GM19239 (cell line): ENCODE data around the gene VDAC2.
"Not testable (repeated sequence)": the region's sequence is repeated elsewhere in the genome, so short reads cannot be mapped to it uniquely, and the experiment has no call there.

ENCODE experiments used
- DNase-seq: peaks from one replicate; pipeline ENCODE4 v3.0.0; 2011; ENCODE audit warnings: low spot score; ENCODE audit not compliant: insufficient read length
- FAIRE-seq: peaks from 2 replicates; lab custom pipeline; 2011; peaks lifted over from hg19 to GRCh38; lab: Jason Lieb, UNC

VDAC2 gene

DNA sequence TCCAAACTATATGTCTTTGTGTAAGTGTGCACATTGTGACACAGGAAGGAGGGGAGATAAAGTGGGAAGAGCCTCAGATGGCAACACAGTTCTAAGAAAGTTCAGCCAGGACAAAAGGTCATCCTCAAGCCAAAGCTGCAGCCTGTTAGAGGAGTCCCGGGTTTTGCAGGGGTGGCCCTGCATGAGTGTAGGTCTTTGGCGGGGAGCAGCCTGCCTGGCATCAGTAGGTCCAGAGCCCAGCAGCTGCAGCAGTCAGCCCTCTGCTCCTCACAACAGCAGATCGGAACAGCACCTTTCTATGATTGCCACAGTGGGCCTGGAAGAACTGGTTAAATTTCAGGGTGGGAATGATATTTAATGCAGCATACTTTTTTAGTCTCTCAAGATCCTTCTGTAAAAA is 13.5 kb upstream of the VDAC2 start:
- no peak for DNase-seq
- FAIRE-seq: no peak

DNA sequence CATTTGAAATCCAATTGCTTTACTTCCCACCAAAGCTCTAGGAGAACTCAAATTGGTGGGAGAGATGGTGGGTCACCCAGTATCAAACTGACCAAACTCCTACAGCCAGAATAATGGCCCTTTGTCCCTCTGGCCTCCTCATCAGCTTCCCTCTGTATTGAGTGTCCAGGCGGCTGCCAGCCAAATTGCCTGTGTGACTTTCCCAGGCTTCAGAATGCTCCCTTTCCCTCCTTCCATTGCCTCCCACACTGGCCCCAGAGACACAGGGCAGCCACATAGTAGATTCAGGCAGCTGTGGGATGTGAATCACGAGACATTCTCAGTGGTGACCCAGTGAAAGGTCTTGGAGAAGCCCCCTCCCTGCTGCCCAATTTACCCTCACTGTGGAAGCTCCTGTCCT is 12.7 kb upstream of the VDAC2 start:
- DNase-seq (no peak), FAIRE-seq (no peak)

DNA sequence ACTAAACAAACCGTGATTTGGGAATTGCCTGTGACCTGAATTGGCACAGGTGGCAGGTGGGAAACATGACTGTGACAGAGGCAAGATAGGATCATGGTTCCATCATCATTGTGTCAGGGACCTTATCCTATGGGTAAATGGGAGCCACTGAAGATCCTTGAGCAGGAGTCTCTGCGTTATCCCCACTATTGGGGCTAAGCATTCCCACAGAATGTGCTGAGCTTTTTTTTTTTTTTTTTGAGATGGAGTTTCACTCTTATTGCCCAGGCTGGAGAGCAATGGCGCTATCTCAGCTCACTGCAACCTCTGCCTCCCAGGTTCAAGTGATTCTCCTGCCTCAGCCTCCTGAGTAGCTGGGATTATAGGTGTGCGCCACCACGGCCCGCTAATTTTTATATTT is 10.6 kb upstream of the VDAC2 start:
- not testable (repeated sequence) for FAIRE-seq, DNase-seq

DNA sequence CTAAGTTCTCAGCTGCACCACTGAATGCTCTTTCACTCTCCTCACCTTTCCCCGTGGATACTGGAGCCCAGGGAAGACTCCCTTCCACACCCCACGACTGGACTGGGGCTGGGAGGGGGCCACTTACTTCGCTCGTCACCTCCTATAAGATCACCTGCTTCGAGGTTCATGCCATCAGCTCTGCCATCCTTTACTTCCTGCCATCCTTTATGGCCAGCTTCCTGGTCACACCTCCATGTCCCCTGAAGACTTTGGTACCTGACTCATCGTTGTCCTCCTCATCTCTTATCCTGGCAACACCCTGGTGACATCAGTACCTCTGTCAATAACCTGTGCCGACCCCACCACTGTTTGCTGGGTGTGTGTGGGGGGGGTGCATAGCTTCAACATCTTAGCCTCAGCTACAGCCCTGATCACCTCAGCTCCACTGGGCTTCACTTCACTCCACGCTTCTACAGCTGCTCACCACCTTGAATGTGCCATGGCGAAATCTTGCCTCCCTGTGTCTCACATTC is 8.7 kb upstream of the VDAC2 start:
- no peak for DNase-seq

DNA sequence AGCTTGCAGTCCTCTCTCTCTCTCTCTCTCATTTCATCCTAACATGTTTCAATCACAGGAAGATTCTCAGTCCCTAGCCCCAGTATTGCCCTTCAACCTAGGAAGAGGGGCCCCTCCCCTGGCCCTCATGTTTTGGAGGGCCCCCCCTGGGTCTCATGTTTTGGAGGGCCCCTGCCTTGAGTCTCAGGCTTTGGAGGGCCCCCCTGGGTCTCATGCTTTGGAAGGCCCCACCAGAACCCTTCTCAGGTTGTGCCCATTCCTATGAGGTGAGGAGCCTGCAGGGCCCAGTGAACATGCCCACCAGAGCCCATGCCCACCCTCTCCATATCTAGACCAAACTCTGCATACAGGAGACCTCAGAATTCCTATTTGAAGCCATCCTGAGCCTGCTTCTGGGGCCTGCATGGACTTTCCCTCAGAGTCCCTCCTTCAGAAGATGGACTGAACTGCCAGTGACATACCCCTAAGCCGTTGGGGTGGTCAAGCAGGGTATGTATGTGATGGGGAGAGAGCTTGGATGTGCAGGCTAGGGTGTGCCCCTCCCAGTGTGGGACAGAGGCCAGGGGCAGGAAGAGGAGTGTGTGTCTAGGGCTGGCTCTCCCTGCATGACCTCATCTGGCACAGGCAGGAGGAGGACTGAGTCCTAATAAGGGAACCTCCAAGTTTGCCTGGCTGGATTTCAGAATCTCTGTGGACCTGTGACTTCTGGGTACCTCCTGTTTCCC is 8.1 kb upstream of the VDAC2 start:
- FAIRE-seq (no peak), DNase-seq (no peak)

More for the DNA sequence above, 8.7 kb upstream of the VDAC2 start:
- FAIRE-seq: no peak

DNA sequence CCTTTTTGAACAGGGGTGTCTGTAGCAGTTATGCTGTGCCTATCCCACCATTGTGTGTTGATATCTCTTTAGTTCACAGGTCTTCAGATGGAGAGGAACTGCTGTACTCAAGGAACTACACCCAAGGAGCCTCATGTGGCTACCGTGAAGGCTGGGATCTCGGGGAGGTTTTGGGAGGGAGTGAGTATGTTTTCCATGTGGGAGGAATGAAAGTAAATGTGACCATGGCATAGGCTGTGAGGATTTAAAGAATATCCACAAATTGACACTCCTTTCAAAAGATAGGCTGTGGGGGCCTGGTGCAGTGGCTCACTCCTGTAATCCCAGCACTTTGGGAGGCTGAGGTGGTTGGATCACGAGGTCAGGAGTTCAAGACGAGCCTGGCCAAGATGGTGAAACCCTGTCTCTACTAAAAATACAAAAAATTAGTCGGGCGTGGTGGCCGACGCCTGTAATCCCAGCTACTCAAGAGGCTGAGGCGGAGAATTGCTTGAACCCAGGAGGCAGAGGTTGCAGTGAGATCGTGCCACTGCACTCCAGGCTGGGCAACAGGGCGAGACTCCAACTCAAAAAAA is 7.5 kb upstream of the VDAC2 start:
- FAIRE-seq, DNase-seq: not testable (repeated sequence)

DNA sequence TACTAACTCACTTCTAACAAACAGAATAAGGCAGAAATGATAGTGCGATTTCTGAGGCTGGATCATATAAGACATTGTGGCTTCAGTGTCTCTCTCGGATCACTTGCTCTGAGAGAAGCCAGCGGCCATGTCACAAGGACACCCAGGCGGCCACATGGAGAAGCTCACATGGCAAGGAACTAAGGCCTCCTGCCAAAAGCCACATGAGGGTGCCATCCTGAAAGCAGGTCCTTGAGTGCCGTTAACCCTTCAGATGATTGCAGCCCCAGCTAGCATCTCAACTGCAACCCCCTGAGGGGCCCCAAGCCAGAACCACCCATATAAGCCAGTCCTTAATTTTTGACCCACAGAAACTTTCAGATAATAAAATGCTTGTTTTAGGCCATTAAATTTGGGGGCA is 6.9 kb upstream of the VDAC2 start:
- no peak for FAIRE-seq
- DNase-seq: no peak

DNA sequence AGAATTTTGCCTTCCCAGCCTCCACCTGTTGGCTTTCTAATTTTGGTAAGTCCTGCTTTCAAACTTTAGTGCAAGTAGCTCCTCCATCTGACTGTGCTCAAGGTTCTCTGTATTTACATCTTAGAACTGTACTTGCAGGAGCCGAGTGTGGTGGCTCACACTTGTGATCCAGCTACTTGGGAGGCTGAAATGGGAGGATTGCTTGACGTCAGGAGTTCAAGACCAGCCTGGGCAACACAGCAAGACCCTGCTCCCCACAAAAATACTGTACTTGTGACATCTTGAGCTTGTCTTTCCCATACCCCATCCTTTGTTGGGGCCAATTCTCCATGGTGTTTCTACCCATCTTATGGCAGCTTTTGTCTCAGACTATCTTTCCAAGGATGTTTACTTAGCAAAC is 4.7 kb upstream of the VDAC2 start:
- DNase-seq (no peak), FAIRE-seq (no peak)

DNA sequence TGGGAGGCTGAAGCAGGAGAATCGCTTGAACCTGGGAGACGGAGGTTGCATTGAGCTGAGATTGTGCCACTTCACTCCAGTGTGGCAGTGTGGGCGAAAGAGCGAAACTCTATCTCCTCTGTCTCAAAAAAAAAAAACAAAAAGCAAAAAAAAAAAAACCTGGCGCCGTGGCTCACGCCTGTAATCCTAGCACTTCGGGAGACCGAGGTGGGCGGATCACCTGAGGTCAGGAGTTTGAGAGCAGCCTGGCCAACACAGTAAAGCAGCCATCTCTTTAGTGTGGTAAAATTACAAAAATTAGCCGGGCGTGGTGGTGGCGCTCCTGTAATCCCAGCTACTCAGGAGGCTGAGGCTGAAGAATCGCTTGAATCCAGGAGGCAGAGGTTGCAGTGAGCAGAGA is 4.0 kb upstream of the VDAC2 start:
- FAIRE-seq, DNase-seq: not testable (repeated sequence)

DNA sequence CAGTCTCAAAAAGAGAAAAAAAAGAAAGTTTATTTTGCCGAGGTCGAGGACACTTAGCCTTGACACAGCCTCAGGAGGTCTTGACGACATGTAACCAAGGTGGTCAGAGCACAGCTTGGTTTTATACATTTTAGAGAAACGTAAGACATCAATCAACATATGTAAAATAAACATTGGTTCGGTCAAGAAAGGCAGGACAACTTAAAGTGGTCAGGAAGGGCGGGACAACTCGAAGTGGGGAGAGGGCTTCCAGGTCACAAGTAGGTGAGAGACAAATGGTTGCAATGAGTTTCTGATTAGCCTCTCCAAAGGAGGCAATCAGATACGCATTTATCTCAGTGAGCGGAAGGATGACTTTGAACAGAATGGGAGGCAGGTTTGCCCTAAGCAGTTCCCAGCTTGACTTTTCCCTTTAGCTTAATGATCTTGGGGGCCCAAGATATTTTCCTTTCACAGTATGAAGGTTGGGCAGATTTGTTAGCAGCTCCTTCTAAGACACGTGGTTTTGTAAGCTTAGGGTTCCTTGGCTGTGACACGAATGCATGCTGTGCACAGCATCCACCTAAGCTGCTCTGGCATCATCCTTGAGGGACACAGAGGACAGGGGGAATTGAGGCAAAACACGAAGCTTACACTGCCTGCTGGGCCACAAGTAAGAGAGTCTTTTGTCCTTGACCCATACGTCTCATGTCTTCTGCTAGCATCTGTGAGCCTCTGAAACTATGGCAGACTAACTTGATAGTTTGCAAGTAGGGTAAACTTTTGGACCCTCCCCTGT is 3.3 kb upstream of the VDAC2 start:
- no peak for FAIRE-seq
- no peak for DNase-seq

DNA sequence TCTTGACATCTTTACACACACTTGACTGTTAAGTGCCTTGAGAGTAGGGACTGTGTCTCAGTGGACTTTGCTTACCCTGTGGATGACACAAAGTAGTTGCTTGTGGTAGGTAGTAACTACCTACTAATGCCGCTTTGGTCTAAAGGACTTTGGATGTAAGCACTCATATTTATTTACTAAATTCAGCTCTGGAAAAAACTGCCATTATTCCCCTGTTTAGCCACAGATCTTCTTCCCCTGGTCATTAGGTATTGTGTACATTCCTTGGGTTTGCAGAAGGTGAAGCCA is 2.8 kb upstream of the VDAC2 start:
- DNase-seq (no peak), FAIRE-seq (no peak)

DNA sequence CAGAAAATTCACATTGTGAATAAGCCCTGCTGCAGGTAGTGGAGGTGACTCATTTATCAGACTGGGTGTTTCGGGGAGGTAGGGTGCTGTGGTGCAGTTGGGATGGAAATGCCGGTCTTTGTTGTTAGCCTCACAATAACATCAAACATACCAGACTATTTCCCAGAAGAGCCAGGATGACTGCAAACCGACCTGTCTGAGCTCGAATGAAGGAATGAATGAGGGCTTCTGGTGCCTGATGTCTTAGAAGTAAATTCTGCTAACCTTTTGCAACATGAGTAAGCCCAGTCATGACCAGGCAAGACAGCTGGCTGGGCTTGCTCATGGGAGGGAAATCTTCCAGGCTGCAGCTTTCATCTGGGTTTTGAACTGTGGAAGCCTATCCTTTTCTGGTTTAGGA is 2.4 kb upstream of the VDAC2 start:
- no peak for FAIRE-seq
- no peak for DNase-seq

DNA sequence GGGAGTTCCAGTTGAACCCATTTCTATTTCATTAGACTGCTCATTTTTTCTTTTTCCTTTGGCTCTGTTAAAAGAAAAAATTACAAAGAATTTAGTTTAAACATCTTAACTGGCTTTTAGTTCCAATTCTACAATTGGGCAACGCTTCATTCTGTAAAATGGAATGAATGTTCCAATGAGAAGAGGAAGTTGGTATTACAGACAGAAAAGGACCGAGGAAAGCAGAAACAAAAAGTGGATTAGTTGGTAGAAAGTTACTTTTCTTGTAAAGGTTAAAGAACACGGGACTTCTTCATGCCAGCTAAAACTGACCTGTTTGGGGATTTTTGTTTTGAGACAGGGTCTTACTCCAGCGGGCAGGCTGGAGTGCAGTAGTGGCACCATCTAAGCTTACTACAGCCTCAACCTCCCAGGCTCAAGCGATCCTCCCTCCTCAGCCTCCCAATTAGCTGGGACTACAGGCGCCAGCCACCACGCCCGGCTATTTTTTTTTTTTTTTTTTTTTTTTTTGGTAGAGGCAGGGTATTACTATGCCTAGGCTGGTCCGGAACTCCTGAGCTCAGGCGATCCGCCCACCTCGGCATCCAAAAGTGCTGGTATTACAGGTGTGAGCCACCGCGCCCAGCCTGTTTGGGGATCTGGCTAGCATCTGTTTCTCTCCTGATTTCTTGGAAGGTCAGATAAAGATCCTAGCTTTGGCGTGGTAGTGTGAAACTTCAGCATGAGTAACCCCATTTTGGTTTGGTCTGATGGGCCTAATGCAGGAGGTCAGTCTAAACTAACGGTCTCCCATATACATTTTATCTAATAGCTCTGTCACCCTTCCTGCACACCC is 1.3 kb upstream of the VDAC2 start:
- FAIRE-seq (peak; percentile 23), DNase-seq (no peak)

DNA sequence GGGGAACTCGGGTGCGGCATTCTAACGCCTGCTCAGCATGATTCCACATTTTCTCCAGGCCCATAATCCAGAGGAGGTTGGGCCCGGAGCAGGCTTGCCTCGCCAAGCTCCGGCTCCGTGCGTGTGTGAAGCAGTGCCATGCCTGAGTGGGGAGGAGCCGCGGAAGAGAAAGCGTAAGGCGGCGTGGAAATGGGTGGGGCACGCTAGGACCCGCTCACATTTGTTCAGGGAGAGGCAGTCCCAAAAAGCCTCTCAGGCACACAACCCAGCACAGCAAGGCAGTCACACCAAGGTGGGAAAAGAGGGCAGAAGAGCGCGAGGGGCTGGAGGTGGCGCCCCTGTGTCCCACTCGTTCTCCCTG is 695 bp upstream of the VDAC2 start:
- peak; percentile 64 for FAIRE-seq
- peak; percentile 41 for DNase-seq

DNA sequence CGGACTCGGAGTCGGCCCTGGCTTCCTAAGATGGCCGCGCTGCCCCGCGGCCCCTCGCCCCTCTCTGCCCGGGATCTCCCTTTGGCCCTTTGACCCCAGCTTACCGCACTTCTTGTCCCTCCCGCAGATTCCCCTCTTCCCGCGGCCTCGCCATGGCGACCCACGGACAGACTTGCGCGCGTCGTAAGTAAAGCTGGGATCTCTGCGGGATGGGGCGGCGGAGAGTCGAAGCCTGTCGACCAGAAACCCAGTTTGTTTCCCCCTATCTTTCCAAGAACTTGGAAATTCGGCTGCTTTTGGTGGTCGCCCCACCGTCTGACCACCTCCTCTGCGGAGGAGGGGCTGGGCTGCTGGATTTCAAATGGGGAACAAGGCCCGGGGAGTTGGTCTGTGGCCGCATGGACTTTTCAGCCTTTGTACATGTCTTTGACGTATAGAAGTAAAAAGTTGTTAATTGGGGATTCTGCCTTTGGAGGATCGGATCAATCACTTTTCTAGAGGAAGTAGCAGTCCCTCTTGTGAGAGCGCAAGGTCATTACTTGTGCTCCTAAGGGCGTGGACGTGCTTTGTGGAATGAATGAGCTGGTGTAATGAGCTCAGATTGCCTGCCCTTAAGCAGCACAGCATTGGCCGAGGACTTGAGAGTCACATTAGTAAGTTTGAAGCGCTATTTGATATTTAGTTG is 553 bp downstream of the VDAC2 start:
- FAIRE-seq (no peak), DNase-seq (no peak)

DNA sequence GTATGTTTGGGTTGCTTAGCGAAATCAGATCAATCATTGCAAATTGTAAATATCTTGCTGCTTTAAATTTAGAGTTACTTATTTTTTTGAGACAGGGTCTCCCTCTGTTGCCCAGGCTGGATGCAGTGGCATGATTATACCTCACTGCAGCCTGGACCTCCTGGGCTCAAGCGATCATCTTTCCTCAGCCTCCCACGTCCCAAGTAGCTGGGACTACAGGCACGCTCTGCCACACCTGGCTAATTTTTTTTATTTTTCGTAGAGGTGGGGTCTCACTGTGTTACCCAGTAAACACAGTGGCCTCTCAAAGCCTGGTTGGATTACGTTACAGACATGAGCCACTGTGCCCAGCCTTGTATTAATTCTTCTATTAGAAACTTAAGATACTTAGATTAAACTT is 1.7 kb downstream of the VDAC2 start:
- no peak for DNase-seq
- no peak for FAIRE-seq

DNA sequence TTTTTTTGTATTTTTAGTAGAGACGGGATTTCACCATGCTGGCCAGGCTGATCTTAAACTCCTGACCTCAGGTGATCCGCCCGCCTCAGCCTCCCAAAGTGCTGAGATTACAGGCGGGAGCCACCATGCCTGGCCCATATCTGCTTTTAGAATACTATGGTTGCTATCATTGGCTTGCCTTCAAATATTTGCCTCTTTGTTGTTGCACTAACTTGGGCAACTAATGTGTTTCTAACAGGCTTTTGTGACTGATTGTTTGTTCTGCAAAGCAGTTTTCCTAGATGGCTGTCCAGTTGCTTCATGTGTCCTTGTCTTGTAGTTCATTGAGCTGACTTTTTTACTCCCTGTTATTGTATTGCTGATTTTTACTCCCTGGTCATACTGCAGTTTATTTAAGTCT is 9.7 kb downstream of the VDAC2 start:
- FAIRE-seq: no peak
- DNase-seq: no peak

DNA sequence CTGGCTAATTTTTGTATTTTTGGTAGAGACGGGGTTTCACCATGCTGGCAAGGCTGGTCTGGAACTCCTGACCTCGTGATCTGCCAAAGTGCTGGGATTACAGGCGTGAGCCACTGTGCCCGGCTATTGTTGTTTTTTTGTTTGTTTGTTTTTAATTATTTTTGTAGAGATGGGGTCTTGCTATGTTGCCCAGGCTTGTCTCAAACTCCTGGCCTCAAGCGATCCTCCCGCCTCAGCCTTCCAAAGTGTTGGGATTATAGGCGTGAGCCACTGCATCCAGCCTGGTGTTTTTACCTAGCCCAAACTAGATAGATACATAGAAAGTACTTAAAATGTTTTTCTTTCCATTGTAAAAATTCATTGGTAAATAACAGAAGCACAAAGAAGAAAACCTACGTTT is 10.9 kb downstream of the VDAC2 start:
- not testable (repeated sequence) for FAIRE-seq, DNase-seq

DNA sequence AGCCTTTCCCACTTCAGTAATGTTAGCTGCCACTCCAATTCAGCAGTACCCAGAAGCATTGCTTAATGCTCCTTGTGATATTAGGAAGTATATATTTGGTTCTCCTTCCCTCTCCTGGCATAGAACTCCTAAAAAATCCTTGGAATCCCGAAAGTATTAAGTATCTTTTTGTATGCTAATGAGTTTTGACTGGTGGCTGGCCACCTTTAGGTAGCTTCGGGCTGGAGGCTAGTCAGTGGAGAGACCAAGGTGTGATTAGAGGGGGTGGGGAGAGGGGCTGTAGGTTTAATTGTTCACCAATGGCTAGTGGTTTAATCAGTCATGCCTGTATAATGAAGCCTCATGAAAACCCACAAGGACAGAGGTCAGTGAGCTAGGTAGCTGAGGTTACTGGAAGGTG is 12.9 kb downstream of the VDAC2 start:
- no peak for FAIRE-seq
- DNase-seq: no peak

DNA sequence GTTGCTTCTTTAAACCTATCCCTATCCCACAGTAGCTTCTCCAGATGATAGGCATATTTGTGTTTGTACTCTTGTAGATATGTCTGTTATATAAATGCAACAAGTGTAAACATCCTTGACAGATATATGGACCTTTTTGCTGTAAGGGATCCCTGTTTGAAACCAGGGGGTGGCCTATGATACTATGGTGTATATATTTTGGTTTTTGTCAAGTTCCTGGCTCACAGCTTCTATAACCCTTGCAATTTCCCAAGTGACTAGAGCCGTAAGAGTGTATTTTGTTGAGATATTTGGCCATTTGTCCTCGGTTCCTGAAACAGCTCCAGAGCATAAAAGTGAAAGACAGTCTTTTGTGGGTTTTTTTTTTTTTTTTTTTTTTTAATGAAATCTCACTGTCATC is 15.5 kb downstream of the VDAC2 start:
- DNase-seq (no peak), FAIRE-seq (no peak)
